ENCODE measurements around the gene GPR156.

The GPR156 gene

GRCh38 chr3:120167488-120167887 lies 117.5 kb downstream of the GPR156 start:
- TF ChIP-seq, protein P1, sequence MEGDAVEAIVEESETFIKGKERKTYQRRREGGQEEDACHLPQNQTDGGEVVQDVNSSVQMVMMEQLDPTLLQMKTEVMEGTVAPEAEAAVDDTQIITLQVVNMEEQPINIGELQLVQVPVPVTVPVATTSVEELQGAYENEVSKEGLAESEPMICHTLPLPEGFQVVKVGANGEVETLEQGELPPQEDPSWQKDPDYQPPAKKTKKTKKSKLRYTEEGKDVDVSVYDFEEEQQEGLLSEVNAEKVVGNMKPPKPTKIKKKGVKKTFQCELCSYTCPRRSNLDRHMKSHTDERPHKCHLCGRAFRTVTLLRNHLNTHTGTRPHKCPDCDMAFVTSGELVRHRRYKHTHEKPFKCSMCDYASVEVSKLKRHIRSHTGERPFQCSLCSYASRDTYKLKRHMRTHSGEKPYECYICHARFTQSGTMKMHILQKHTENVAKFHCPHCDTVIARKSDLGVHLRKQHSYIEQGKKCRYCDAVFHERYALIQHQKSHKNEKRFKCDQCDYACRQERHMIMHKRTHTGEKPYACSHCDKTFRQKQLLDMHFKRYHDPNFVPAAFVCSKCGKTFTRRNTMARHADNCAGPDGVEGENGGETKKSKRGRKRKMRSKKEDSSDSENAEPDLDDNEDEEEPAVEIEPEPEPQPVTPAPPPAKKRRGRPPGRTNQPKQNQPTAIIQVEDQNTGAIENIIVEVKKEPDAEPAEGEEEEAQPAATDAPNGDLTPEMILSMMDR (IDR thresholded peaks at IDR 0.05; ENCODE audit: extremely low read depth, insufficient read depth, missing control alignments) = no peak
- in situ Hi-C loops (cut with MboI; ENCODE audit: low pct_unique_long_range_greater_than_20kb, low sequenced_read_pairs, unreplicated experiment) = no loop called here
- DNase-seq (ENCODE audit: low spot score) = no peak

- TF ChIP-seq, protein P1 (IDR thresholded peaks at IDR 0.05; ENCODE audit: extremely low read depth, insufficient read depth, missing control alignments) = no peak
- in situ Hi-C loops (cut with MboI; ENCODE audit: low pct_unique_long_range_greater_than_20kb, low sequenced_read_pairs, unreplicated experiment) = no loop called here
- no peak for DNase-seq (ENCODE audit: low spot score)
Measured at GRCh38 chr3:120163816-120164215, 121.2 kb downstream of the GPR156 start.

- in situ Hi-C loops (cut with MboI; ENCODE audit: low pct_unique_long_range_greater_than_20kb, low sequenced_read_pairs, unreplicated experiment) = no loop called here
- DNase-seq (ENCODE audit: low spot score) = no peak
- TF ChIP-seq, protein P1 (IDR thresholded peaks at IDR 0.05; ENCODE audit: extremely low read depth, insufficient read depth, missing control alignments) = no peak
Measured at GRCh38 chr3:120163026-120163425, 122.0 kb downstream of the GPR156 start.

GRCh38 chr3:120162400-120162799 lies 122.6 kb downstream of the GPR156 start:
- in situ Hi-C loops (cut with MboI; ENCODE audit: low pct_unique_long_range_greater_than_20kb, low sequenced_read_pairs, unreplicated experiment) = no loop called here
- TF ChIP-seq, protein P1 (IDR thresholded peaks at IDR 0.05; ENCODE audit: extremely low read depth, insufficient read depth, missing control alignments) = no peak
- DNase-seq (ENCODE audit: low spot score) = no peak

GRCh38 chr3:120161902-120162301 lies 123.1 kb downstream of the GPR156 start:
- TF ChIP-seq, protein P1 (IDR thresholded peaks at IDR 0.05; ENCODE audit: extremely low read depth, insufficient read depth, missing control alignments) = no peak
- in situ Hi-C loops (cut with MboI; ENCODE audit: low pct_unique_long_range_greater_than_20kb, low sequenced_read_pairs, unreplicated experiment) = no loop called here
- DNase-seq (ENCODE audit: low spot score) = no peak

DNA sequence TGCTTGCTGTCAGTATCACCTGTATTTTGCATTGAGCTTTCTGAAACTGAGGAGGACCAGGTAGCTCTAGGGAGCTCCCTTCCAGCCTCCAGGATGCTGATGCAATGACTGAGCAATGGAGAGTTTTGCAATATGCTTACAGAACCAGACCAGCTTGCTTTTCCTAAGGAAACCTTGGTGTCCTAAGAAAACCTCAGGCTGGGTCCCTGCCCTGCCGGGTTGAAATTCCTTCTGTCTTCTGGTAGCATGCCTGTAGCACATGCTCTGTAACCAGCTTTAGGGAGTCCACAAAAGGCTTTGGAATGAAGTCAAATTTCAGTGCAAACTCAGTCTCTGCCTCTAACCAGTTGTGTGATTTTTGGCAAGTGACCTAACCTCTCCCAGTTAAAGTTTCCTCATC lies 125.0 kb downstream of the GPR156 start:
- in situ Hi-C loops (cut with MboI; ENCODE audit: low pct_unique_long_range_greater_than_20kb, low sequenced_read_pairs, unreplicated experiment) = no loop called here
- DNase-seq (ENCODE audit: low spot score) = no peak
- TF ChIP-seq, protein P1 (IDR thresholded peaks at IDR 0.05; ENCODE audit: extremely low read depth, insufficient read depth, missing control alignments) = no peak

- in situ Hi-C loops (cut with MboI; ENCODE audit: low pct_unique_long_range_greater_than_20kb, low sequenced_read_pairs, unreplicated experiment) = no loop called here
Measured at GRCh38 chr3:120157681-120158080, 127.3 kb downstream of the GPR156 start.

More at GRCh38 chr3:120157681-120158080, 127.3 kb downstream of the GPR156 start:
- no peak for DNase-seq (ENCODE audit: low spot score)
- TF ChIP-seq, protein P1 (IDR thresholded peaks at IDR 0.05; ENCODE audit: extremely low read depth, insufficient read depth, missing control alignments) = no peak
